Activated T-helper 9 cell treated with anti-CD3 and anti-CD28 coated beads, Interleukin-2, amount 50 U/mL, for 16 hours (primary cell): ENCODE results near the gene FAM13B.
"Not testable (repeated sequence)": the region's sequence is repeated elsewhere in the genome, so short reads cannot be mapped to it uniquely, and the experiment has no call there.

Experiments
- DNase-seq: peaks from one replicate; pipeline ENCODE4 v3.0.0-alpha.2; 2020; ENCODE audit warnings: low read depth

The FAM13B gene

DNA sequence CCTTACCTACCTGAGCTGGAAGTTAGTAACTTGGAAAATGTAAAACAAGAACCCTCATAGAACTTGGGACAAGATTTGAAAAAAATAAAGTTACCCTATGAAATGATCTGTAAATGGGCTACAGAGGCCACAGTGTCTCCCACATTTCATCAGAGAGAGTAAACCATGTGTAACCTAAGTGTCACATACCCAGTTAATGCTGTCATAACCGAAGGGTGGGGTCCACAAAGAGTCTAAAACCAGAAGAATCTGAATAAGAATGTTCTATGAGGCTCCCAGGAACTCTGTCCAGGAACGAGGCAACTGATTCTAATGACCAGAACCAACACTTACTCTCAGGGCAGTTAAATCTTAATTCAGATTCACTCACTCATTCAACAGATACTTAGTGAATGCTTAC is 1.0 kb upstream of the FAM13B start:
- no peak for DNase-seq

DNA sequence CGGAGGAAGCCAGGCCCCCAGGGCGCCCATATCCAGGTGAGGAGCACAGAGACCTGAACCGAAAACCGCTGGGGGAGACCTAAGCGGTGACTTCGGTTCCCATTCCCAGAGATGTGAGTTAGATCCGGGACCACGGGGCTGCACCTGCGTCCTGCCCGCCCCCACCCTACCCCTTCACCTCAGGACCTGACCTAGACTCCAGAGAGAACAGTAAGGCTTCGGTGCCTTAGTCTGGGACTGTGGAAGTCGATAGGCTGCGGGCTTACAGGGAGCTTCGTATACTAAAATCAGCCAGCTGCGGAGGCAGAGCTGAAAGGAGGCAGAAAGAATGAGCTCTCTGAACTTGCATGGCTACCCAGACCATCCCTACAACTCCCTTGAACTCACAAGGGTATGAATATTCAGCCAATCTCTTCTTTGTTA is 518 bp upstream of the FAM13B start:
- no peak for DNase-seq

DNA sequence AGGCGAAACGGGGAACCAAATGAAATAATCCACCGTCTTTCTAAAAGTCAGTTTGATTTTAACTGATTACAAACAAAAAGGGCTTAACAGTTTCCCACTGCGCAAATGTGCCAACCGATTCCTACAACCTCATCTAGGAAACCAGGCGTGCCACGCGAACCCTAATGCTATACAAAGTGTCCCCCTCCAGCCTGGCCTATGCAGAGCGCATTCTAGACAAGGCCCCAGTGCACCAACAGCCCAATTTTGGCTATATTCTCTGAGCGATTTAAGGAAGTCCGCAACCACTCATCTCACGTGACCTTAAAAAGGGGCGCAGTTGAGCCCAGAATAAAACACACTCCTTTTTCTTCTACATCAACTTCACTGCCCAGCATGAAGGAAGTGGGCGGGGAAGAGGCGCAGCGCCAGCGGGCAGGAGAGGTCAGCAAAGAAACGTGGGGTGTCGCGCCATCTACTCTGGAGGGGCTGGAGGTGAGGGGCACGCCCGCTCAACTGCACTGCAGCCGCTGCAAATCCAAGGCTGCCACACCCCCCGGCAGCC is 779 bp downstream of the FAM13B start:
- no peak for DNase-seq

DNA sequence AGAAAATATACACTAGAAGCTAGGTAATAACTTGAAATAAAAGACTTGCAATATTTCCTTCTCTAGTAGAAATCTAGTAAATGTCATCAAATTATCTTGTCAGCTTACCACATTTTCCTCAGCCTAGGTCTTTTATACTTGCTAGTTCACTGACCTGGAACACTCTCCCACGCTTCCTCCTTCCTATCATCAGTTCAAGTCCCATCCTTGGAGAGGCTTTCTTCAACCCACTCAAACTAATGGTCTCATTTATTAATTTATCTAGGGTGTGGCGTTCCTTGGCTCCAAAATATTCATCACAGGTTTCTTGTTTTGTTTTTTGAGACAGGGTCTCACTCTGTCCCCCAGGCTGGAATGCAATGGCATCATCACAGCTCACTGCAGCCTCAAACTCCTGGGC is 2.9 kb downstream of the FAM13B start:
- DNase-seq: no peak

DNA sequence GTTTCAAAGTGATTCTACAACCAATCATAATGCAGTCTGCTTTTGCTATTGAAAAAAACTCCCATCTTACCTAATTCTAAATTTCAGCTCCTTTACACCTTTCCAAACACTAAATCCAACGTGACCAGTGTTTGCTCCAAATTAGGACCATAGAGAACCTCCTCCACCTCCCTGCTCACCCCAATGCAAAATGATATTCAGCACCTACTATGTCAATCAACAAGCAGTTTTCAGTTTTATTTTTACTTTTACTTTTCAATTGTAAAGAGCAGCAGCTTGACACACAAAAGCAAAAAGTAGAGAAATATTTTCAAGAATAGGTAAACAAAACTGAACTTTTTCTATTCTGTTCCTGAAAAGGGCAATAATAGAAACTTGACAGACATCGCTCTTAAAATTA is 3.4 kb downstream of the FAM13B start:
- no peak for DNase-seq

DNA sequence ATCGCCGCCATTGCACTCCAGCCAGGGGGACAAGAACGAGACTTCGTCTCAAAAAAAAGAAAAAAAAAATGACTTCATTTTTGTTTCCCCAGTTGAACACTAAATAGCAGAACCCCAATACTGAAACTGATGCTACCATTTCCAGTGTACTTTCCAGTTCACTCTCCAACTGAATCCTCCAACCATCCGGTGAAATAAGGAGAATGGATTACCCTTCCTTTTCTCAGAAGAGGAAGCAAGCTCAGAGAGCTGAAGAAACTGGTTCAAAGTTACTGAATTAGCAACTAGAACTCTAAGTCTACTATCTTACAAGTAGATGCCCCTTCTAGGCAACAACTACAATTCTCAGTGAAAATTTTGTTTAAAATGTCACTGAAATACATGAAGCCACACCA is 3.9 kb downstream of the FAM13B start:
- no peak for DNase-seq

DNA sequence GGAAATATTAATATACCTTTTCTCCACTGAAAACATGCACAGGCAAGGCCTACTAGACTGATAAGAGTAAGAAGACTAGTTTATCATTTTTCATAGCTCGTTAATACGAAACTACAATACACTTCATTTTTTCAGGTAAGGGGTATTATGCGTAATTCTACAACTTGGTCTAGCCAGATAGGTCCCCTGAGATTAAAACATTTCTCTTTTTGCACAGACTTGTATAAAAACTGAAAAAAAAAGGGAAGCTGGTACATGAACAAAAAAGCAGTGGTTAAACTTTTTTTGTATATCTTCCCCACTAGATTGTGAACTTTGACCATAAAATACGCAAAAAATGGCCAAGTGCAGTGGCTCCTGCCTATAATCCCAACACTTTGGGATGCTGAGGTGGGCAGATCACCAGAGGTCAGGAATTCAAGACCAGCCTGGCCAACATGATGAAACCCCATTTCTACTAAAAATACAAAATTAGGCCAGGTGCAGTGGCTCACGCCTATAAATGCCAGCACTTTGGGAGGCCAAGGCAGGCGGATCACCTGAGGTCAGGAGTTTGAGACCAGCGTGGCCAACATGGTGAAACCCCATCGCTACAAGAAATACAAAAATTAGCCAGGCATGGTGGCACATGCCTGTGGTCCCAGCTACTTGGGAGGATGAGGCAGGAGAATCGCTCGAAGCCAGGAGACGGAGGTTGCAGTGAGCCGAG is 4.5 kb downstream of the FAM13B start:
- not testable (repeated sequence) for DNase-seq

DNA sequence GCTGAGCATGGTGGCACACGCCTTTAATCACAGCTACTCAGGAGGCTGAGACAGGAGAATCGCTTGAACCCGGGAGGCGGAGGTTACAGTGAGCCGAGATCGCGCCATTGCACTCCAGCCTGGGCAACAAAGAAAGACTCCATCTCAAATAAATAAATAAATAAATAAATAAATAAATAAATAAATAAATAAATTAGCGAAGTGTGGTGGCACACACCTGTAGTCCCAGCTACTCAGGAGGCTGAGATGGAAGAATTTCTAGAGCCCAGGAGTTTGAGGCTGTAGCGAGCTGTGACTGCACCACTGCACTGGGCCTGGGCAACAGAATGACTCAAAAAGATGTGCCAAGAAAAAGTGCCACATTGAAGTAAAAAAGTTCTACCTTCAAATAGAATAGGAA is 6.1 kb downstream of the FAM13B start:
- DNase-seq: not testable (repeated sequence)

DNA sequence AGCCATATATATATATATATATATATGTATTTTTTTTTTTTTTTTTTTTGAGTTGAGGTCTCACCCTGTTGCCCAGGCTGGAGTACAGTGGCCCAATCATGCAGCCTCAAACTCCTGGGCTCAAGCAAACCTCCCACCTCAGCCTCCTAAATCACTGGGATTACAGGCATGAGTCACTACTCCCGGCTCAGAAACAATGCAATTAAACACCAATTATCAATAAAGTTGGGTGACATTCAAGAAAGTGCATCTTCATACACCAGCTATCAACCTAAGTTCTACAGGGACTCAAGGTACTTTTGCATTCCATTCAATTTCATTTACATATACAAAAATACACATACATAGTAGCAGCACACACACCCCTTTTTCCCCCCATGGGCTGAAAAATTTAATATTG is 7.6 kb downstream of the FAM13B start:
- no peak for DNase-seq

DNA sequence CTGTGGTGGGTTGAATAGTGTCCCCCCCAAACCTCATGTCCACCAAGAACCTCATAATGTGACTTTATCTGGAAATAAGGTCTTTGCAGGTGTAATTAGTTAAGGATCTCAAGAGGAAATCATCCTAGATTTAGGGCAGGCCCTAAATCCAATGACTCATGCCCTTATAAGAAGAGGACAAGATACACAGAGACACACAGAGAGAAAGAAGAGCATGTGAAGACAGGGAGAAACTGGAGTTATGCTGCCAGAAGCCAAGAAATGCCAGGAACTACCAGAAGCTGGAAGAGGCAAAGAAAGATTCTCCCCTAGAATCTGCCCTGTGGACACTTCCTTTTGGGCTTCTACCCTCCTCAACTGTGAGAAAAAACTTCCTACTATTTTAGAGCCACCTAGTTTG is 8.8 kb downstream of the FAM13B start:
- DNase-seq: no peak

DNA sequence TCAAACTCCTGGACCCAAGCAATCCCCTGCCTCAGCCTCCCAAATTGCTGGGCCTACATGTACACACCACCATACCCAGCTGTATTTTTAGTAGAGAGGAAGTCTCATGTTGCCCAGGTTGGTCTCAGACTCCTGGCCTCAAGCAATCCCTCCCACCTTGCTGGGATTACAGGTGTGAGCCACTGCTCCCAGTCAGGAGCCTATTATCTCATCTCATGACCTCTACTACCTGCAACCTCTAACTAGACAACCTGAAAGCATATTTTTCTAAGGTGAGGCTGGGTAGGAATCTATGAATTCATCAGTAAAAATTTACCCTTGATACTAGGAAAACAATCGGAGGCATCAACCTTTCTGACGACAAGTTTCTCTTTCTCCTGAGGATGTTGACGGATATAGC is 10.0 kb downstream of the FAM13B start:
- DNase-seq: no peak

DNA sequence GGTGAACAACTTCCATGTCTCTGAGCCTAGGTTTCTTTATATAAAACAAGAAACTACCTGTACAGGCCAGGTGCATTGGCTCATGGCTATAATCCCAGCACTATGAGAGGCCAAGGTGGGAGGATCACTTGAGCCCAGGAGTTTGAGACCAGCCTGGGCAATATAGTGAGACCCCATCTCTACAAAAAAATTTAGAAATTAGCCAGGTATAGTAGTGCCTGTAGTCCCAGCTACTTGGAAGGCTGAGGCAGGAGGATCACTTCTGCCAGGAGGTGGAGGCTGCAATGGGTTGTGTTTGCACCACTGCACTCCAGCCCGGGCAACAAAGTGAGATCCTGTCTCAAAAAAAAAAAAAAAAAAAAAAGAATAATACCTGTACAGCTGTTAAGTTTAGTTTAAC is 11.1 kb downstream of the FAM13B start:
- DNase-seq: no peak

DNA sequence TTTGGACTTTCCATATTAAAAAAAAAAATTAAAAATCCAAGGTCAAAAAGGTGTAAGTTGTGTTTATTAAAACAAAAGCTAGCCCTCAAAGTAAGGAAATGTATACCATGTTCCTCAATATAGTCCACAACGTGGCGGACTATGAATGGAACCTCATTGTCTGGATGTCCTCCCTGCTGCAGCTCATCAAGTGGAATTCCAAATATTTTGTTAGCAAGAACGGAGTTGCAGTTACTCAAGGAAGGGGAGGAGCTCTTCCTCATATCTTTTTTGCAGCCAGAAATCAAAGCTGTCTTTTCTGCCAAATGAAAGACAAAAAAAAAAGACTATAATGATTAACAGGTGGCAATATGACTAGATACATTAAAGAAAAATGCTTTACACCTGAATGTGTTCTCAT is 14.0 kb downstream of the FAM13B start:
- no peak for DNase-seq

DNA sequence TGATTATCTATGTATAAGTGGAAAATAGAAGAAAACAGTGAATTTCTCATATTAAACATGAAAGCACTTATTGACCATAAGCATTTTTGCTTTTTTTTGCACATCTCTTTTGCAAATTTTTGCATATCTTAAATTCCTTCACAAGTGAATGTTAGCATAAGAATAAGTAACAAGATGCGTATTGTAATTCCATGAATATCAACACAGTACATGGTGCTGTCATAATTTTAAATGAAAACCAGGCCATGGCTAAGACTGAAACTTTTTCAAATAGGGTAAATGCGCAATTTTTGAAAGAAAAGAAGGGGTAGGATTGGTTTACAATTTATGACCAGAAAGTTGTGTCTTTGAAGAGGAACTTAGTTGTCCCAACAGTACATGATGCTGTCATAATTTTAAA is 17.0 kb downstream of the FAM13B start:
- no peak for DNase-seq

DNA sequence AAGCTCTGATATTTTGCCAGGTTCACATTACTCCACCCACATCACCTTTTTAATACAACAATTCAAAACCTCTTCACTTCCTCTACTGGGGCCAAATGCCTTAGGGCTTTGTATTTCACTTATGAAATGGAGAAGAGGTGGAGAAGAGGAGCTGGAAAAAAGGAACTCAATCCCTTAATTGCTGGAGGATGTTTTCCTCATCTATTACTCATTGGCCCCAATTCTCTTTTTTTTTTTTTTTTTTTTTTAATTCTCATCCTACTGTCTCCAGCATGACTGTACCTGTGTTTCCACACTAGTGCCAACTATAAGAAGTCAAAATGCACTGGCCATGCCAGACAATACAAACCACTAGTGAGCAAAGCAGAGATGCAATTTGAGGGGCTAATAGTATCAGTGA is 20.9 kb downstream of the FAM13B start:
- no peak for DNase-seq

DNA sequence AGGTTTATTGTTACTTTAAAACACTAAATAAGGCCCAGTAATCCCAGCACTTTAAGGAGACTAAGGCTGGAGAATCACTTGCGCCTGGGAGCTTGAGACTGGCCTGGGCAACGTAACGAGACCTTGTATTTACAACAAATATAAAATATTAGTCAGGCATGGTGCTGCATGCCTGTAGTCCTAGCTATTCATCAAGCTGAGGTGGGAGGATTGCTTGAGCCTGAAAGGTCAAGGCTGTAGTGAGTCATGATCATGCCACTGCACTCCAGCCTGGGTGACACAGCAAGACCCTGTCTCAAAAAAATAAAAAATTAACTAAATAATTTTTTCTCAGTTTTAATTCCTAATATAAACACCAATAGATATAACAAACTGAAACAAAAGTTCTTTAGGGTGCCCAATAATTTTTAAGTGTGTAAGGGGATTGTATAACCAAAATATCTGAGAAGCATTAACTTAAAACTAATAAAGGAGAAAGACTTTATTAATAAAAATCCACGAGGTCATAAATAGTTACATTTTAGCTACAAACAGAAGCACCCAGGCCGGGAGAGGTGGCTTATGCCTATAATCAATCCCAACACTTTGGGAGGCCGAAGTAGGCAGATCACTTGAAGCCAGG is 32.7 kb downstream of the FAM13B start:
- no peak for DNase-seq

DNA sequence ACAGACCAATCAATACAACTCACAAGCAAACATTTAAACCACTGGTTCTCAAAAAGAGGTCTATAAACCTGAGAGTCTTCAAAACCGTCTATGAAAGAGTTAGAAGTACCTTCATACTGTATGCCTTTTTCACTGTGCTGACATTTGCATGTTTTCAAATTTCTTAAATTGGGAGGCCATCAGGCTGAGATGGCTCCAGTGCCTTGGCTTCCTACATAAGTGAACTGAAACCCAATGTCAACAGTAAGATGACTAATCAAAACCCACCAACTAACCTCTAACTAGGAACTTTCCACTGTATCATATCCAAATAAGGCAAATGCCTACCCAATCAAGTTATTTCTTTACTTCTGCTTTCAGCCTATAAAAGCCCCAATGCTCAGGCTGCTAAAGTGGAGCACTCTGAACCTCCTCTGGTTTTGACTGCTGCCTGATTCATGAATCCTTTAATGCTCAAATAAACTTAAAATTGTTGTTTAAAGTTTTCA is 35.1 kb downstream of the FAM13B start:
- no peak for DNase-seq

DNA sequence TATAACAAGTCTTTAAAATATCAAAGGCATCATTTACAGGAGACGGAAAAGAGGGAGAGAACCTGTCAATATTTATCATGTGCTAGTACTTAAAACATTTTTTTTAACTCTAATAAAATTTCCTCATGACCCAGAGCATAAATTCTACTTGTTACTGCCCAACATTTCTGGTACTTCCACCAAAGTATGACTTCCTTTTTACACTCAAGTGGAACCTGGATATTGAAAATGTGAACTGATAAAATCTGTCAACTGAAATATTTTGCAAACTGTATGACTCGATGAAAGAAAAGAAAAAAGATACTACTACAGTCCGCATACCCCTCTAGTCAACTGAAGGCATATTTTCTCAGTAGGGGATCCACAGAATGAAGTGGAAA is 37.1 kb downstream of the FAM13B start:
- no peak for DNase-seq

DNA sequence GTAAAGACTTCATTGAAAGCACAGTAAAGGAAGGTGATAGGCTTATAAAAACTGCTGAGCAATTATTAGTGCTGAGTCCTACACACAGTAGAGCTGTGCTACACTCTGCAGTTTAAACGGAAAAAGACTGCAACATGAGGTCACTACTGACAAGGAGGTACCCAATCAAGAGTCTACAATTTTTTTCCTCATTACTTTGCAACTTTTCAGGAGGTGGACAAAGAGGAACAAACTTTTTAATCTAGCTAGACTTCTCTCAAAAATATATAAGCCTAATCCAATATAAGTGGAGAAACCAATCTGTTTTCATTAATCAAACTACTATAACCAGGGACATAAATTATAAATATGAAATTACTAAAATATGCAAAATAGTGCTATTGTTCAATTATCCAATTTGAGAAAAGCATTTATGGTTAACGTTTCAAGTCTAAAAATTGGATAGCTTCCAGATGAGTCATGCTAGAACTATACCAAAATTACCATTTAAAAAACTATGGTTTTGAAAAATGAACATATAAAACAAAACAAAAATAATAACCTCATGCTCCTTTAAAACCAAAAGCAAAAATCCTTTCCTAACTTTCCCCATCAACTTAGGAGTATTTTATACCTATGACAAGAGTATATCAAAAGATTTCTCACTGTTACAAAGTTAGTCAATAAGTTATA is 37.7 kb downstream of the FAM13B start:
- no peak for DNase-seq

DNA sequence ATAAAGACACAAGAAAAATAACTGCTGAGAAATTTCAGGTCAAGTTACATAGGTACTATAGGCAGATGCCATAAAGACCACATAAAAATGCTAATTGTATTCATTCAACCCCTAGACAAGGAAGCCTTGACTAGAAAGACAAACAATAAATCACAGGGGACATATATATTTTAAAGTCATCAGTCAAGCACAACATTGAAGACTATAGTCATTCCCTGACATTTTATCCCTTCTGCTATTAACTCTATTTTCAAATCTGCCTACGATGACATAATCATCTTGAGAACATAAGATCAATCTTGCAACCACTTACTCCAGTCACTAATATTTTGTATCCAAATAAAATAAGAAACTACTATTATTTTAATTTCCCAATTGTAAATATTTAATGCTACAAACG is 38.3 kb downstream of the FAM13B start:
- DNase-seq: no peak

DNA sequence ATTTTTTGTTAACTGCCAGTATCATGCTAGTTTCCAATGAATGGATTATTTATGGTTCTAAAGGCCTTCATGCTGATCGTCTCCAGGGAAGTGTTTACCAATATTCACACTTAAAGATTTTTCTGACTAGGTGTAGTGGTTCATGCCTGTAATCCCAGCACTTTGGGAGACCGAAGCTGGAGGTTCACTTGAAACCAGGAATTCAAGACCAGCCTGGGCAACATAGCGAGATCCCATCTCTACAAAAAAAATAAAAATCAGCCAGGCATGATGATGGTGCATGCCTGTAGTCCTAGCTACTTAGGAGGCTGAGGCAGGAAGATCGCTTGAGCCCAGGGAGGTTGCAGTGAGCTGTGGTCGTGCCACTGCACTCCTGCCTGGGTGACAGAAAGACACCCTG is 43.5 kb downstream of the FAM13B start:
- DNase-seq: no peak

DNA sequence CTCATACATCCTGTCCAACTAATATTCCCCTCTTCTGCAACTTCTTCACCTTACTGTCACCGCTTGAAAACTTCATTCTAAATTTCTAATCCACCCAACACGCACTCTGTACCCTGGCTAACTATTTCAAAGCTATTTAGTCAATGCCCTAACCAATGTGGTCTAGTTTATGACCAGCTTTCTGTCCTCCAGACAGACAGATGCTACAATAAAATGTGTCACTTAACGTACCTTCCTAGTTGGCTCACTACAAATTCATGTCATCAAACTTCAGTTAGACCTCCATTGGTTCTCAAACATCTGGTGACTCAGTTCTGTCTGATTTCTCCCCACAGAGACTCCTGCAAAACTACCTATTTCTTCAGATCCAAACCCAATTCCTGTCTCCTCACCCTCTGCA is 57.7 kb downstream of the FAM13B start:
- no peak for DNase-seq

DNA sequence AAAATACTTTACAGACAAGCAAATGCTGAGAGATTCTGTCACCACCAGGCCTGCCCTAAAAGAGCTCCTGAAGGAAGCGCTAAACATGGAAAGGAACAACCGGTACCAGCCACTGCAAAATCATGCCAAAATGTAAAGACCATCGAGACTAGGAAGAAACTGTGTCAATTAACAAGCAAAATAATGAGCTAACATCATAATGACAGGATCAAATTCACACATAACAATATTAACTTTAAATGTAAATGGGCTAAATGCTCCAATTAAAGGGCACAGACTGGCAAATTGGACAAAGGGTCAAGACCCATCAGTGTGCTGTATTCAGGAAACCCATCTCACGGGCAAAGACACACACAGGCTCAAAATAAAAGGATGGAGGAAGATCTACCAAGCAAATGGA is 62.5 kb downstream of the FAM13B start:
- not testable (repeated sequence) for DNase-seq
